Right renal cortex interstitium (tissue), 3 donors: ENCODE data around the gene PLXNA4. TPM values are rescaled to one million over a fixed set of nuclear protein-coding genes. Genes with fewer than 3 reads are reported as not detected.
A peak's percentile ranks its signal among the peaks of the same experiment; 100 is the strongest.
"Not testable (repeated sequence)": the region's sequence is repeated elsewhere in the genome, so short reads cannot be mapped to it uniquely, and the experiment has no call there.

Experiments
- DNase-seq, 3 donors: peaks; one replicate each; pipeline ENCODE4 v3.0.0-alpha.2; 2013; ENCODE audit warnings: low read depth in 3 of 3, low spot score in 2 of 3
- polyA plus RNA-seq, 3 donors: library from polyadenylated mRNA; unstranded; fragments of 120-200 nt; gene quantifications; one replicate each; pipeline ENCODE4 v1.2.1, GENCODE V29; 2013; ENCODE audit not compliant: insufficient read length in 3 of 3

PLXNA4 gene
- polyA plus RNA-seq, 3 donors, result 11.8 to 14.5 (median 13.5) TPM

- DNase-seq, result no peak
These were observed 179.2 kb downstream of the PLXNA4 start for GRCh38 chr7:132397070-132397469.

- DNase-seq, result no peak
These were observed 180.9 kb downstream of the PLXNA4 start for GRCh38 chr7:132395361-132395760.

GRCh38 chr7:132394283-132395198, 181.7 kb downstream of the PLXNA4 start:
- DNase-seq, result no peak

GRCh38 chr7:132393789-132394261, 182.4 kb downstream of the PLXNA4 start:
- no peak for DNase-seq

GRCh38 chr7:132392713-132393112, 183.6 kb downstream of the PLXNA4 start:
- no peak for DNase-seq

- DNase-seq, result no peak
These were observed 185.6 kb downstream of the PLXNA4 start for GRCh38 chr7:132390705-132391104.

GRCh38 chr7:132390049-132390448, 186.2 kb downstream of the PLXNA4 start:
- not testable (repeated sequence) for DNase-seq

GRCh38 chr7:132388688-132389087, 187.6 kb downstream of the PLXNA4 start:
- DNase-seq, result no peak

GRCh38 chr7:132387596-132387995, 188.7 kb downstream of the PLXNA4 start:
- DNase-seq, result no peak

- DNase-seq, result peak in 1 of 3 donors; percentile 61
These were observed 190.0 kb downstream of the PLXNA4 start for GRCh38 chr7:132386201-132386681.

- DNase-seq, result no peak
These were observed 192.3 kb downstream of the PLXNA4 start for GRCh38 chr7:132383962-132384361.

GRCh38 chr7:132381742-132382472, 194.4 kb downstream of the PLXNA4 start:
- no peak for DNase-seq

- no peak for DNase-seq
These were observed 196.2 kb downstream of the PLXNA4 start for GRCh38 chr7:132380059-132380458.

GRCh38 chr7:132379292-132379691, 197.0 kb downstream of the PLXNA4 start:
- DNase-seq, result no peak

- DNase-seq, result no peak
These were observed 198.3 kb downstream of the PLXNA4 start for GRCh38 chr7:132377703-132378584.

- no peak for DNase-seq
These were observed 199.3 kb downstream of the PLXNA4 start for GRCh38 chr7:132377015-132377414.

- DNase-seq, result no peak
These were observed 199.8 kb downstream of the PLXNA4 start for GRCh38 chr7:132376361-132377013.

GRCh38 chr7:132373879-132374278, 202.4 kb downstream of the PLXNA4 start:
- no peak for DNase-seq

GRCh38 chr7:132373041-132373440, 203.2 kb downstream of the PLXNA4 start:
- no peak for DNase-seq

GRCh38 chr7:132371948-132372347, 204.3 kb downstream of the PLXNA4 start:
- no peak for DNase-seq
